ENCODE measurements around the gene ARPIN. TPM values are rescaled to one million over a fixed set of nuclear protein-coding genes. Genes with fewer than 3 reads are reported as not detected.
A peak's percentile ranks its signal among the peaks of the same experiment; 100 is the strongest.
"Not testable (repeated sequence)": the region's sequence is repeated elsewhere in the genome, so short reads cannot be mapped to it uniquely, and the experiment has no call there.

The ARPIN gene
- total RNA-seq, 1 experiment from 2014 or later, result 12.0 TPM

DNA sequence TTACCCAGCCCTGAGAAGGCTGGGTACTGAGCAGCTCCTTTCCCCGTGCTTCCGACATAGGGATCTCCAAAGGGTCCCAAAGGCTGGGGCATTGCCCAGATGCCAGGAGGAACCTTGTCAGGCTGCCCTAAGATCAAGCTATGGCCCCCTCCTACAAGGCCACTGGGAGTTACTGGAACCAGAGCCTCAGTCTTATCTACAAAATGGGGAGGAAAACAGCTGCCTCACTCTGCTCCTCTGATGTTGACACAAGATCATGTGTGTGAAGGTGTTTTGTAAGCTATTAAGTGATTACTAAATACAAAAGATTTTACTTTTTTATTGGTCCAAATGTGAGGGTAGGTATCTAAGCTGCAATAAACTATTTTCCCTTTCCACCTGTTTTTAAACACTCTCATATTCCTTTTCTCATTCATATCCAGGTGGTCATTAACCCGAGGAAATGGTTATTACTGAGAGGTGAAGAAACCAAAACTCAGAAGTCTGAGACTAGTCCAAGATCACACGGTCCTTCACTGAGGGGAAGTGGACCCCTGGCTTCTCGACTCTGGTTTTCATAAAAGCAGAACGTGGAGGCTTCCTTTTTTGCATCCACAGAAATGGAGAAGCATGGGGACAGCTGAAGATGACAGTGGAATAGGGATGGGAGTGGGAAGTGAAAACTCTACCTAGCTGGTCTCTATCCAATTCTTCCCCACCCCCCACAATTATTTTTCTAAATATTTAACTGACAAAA is 1.7 kb downstream of the ARPIN start:
- DNase-seq (ENCODE audit: low read depth), result no peak

GRCh38 chr15:89909611-89910010 is 3.1 kb downstream of the ARPIN start:
- no peak for DNase-seq (ENCODE audit: low read depth)

DNA sequence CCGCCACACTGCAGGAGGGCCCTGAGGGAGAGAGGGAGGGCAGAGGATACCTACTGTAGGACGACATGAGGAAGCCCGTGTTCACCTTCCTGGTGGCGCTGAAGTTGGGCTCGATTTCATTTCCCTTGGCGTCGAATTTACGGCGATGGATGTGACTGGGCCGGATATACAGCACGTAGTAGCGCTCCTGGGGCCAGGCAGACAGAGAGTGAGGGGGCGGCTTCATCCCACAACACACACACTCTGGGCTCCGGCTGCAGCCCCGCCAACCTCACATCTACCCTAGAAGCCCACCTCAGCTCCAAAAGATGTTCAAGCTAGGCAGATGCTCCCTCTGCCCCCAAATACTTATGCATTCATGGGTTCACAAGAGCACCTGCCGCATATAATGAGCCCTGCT is 4.5 kb downstream of the ARPIN start:
- no peak for DNase-seq (ENCODE audit: low read depth)

GRCh38 chr15:89907289-89907688 is 5.5 kb downstream of the ARPIN start:
- no peak for DNase-seq (ENCODE audit: low read depth)

DNA sequence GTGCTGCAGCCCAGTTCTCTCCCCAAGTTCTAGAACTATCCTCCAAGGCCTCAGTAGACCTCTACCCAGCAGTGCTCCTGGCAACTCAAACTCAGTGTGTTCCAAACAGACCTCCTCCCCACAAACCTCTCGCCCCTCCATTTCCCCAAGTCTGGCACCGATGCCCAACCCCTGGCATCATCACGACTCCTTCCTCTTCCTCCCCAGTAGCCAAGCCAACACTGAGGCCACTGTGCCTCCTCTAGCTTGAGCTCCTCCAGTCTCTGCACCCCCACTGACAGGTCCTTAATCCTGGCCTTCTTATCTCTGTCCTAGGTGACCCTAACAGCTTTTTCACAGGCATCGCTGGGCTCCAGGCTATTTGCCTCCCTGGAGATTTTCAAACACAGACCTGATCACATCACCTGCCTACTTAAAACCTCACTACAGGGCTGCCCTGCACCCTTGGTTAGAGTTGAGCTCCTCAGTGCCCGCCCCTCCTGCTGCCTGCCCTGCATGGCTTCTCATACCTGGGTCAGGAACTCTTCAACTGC is 6.8 kb downstream of the ARPIN start:
- DNase-seq (ENCODE audit: low read depth), result no peak

GRCh38 chr15:89904519-89904918 is 8.2 kb downstream of the ARPIN start:
- DNase-seq (ENCODE audit: low read depth), result no peak

DNA sequence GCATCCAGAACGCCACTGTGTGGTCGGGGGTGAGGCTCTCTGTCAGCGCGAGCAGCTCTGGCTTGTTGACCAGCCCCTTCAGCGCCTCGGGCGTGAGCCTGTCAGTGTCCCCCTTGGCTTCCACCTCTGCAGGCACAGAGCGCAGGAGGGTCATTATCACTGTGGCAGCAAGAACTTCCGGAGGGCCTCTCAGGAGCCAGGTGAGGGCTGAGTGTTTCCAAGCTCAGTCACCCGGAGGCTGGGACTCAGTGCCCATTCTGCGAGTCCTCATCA is 9.0 kb downstream of the ARPIN start:
- DNase-seq (ENCODE audit: low read depth), result no peak

GRCh38 chr15:89903015-89903857 is 9.5 kb downstream of the ARPIN start:
- no peak for DNase-seq (ENCODE audit: low read depth)

GRCh38 chr15:89900849-89901248 is 11.9 kb downstream of the ARPIN start:
- DNase-seq (ENCODE audit: low read depth), result no peak

DNA sequence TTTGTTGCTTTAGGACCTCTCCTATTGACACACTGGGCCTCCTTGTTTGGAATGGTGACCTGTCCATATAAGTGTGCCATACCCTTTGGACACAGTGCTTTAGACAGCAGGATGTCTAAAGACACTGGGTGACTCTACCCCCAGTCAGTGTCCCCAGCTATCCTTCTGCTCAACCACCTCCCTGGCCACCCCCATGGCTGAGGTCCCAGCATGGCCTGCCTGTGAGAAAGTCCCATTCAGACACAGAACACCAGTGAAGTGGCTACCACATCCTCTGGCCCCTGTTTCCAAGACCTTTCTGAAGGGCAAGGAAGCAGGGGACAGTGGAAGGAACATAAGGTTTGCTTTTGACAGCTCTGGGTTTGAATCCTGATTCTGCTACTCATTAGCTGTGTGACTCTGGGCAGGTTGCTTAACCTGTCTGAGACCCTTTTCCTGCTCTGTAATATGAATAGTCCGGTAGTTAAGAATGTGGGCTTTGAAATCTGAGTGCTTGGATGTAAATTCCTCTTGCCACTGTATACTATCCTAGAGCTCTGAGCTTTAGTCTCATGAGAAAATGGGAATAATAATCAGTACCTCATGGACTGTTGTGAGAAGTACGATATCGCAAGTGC is 12.7 kb downstream of the ARPIN start:
- no peak for DNase-seq (ENCODE audit: low read depth)

DNA sequence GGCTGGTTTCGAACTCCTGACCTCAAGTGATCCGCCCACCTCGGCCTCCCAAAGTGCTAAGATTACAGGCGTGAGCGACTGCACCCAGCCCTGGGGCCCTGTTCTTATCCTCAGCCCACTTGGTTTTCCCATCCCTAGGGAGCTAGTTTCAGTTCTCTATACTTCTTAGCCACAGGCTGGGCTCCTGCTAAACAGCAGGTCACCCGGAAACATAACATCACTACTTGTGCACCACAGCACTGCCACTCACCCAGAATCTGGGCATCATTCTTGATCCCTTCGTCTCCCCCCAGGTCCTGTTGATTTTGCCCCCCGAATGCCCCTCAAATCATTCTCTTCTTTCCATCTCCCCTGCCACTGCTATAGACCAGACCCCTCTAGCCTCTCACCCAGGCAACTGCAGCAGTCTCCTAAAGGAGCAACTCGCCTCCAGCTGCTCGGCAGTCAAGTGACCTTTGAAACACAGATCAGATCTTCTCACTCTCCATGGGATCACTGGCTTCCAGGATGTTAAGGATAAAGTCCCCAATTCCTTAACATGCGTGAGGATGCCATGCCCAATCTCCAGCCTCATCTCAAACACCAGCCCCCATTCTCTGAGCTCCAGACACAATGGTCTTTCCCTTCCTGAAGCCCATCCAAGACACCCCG is 13.3 kb downstream of the ARPIN start:
- DNase-seq (ENCODE audit: low read depth), result no peak

DNA sequence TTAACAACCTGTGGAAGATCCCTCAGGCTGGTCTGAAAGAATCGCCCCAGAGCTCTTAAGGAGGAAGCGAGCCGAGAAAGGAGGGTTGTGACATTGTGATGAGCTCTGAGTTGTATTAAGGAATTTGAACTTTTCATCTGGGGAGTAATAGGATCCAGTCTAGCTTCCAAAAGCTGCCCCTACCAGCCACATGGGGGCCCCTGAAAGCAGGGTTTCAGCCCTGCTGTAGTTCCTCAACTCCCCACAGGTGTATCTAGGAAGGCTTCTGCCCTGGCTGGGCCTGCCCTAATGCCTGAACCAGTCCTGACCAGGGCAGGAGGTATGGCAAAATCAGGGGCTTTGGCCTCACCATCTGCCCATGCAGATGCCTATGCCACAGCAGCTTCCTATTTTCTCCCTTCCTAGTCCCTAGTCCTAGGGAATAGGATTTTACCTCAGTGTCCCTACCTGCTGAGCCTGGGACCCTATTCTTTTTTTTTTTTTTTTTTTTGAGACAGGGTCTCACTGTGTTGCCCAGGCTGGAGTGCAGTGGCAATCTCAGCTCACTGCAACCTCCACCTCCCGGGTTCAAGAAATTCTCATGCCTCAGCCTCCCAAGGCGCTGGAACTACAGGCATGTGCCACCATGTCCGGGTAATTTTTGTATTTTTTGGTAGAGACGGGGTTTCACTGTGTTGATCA is 14.0 kb downstream of the ARPIN start:
- DNase-seq (ENCODE audit: low read depth), result peak; percentile 46

DNA sequence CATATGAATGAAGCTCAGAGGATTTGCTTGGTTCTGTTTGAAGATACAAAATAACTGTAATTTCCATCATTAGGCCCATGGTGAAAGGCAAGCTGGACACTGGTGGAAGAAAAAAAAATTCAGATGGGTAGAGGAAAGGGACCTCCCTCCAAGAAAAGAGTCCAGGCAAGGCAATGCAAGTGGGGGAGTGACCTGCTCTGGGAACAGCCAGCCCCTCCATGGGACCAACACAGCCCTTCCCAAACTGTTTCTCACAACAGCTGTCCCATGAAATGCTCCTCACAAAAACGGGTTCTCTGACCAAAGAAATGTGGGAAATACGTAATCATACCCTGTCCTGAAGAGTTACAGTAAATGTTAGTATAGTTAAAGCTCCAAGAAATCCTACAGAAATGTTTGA is 14.6 kb downstream of the ARPIN start:
- no peak for DNase-seq (ENCODE audit: low read depth)

DNA sequence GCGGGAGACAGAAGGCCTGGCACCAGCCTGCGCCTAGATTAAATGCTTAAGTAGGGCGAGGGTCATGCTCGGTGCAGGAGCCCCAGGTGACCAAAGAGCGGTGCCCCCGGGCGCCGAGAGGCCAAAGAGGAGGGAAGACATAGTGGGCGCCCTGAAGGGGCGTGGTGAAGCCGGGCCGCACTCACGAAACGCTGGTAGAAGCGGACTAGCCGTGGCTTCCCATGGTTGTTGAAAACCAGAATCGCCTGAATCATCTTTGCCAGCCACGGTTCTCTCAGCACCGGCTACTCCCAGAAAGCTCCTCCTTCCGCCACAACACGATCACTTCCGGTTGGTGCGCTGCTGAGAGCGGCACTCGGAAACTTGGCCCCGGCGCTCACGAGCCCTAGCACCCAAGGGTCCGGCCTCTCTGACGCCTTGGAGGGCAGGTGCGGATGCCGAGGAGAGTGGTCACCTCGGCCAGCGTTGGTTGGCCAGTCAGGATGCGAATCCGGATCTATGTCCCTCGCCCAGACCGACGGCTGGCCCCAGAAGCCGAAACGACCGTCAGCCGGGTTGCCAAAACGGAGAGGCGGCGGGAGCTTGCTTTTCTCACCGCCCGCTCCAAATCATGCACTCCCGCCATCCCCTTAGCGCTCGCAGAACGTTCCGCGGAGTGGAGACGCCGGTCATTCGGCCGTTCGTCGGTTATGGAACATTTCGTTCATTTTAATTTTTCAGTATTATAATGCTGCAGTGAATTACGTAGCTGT is 18.9 kb downstream of the ARPIN start, which contains the start of gene AP3S2:
Gene AP3S2, minus strand, starts transcription at position 299 of the 752 bp plus-strand sequence. Its CDS starts 45 bp downstream, at position 254.
- peak; percentile 95 for DNase-seq (ENCODE audit: low read depth)

DNA sequence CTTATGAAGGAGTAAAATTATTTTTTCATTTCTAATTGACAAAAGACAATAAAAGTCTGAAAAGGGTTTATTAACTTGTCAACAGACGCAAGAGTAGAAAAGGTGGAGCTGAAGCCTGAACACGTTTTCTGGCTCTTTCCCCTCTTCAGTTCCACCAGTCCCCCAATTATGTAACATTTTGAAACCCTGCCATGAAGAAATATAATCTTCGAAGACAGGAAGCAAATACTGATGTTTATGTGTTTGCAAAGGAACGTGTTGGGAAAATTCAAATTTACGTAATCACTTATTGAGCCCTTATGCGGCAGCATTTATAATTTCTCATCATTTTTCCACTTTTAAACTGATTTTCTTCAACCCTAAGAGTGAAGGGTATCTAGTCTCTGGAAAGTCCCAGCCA is 19.7 kb downstream of the ARPIN start:
- DNase-seq (ENCODE audit: low read depth), result no peak

DNA sequence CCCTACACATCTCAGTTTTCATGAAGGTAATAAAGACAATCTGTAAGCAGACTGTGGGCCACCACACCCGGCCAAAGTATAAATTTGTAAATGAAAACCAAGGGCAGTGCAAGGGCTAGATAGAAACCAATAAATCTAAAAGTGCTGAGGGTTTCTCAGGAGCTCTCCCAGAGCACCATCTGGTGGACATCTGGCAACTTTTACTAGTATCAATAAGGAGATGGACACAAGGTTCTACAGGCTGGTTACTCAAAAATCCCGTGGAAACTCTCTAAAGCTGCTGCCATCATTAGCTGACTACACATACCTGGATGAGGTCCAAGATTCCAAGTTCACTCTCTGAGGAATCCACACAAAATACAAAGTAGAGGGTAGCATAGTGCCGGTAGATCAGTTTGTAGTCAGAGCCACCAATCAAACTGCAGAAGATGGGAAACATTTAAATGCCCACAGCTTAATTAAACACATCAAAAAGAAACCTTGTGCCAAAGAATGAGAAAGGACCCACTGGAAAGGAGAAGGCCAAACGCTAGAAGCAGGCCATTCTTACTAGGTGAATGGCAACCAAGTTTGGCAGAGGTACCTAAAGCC is 24.4 kb downstream of the ARPIN start:
- DNase-seq (ENCODE audit: low read depth), result peak; percentile 69

DNA sequence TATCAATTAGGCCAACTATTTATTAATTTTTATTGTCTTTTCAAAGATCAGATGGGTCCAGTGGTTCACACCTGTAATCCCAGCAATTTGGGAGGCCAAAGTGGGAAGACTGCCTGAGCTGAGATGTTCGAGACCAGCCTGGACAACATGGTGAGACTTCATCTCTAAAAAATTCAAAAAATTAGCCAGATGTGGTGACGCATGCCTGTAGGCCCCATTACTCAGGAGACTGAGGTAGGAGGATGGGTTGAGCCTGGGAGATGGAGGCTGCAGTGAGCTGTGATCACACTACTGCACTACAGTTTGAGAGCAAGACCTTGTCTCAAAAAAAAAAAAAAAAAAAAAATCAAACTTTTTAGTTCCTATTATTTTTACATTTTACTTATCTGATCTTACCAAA is 27.1 kb downstream of the ARPIN start:
- no peak for DNase-seq (ENCODE audit: low read depth)

DNA sequence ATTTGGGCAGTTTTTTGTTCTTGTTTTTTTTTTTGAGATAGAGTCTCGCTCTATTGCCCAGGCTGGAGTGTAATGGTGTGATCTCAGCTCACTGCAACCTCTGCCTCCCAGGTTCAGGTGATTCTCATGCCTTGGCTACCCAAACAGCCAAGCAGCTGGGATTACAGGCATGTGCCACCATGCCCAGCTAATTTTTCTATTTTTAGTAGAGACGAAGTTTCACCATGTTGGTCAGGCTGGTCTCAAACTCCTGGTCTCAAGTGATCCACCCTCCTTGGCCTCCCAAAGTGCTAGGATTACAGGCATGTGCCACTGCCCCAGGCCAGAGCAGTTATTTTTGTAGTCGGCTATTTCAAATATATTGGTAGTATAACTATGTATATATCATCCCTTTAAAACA is 27.6 kb downstream of the ARPIN start:
- not testable (repeated sequence) for DNase-seq (ENCODE audit: low read depth)

DNA sequence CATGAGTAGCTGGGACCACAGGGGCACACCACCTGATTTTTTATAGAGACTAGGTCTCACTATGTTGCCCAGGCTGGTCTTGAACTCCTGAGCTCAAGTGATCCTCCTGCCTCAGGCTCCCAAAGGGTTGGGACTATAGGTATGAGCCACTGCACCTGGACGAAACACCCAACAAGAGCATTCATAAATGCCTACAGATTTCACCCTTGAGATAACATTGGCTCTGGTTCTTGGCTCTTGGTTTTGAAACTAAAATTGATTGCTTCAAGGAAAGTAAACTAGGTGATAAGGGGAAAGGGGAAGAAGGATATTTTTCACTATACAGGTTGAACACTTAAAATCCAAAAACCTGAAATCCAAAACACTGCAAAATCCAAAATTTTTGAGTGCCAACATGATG is 29.2 kb downstream of the ARPIN start:
- no peak for DNase-seq (ENCODE audit: low read depth)

GRCh38 chr15:89880727-89881126 is 32.0 kb downstream of the ARPIN start:
- DNase-seq (ENCODE audit: low read depth), result no peak
